ENCODE results near the gene HSPG2. TPM values are rescaled to one million over a fixed set of nuclear protein-coding genes. Genes with fewer than 3 reads are reported as not detected.
A peak's percentile ranks its signal among the peaks of the same experiment; 100 is the strongest.

Gene HSPG2
- total and polyA plus RNA-seq, 9 of the 15 experiments (the other 6 are each of a cell fraction or from before 2014, with no cell fraction given): 0.14 to 160 (median 15.7) TPM

GRCh38 chr1:21904704-21905520 lies 32.2 kb downstream of the HSPG2 start (continued):
- TF ChIP-seq ZNF407 (IDR thresholded peaks at IDR 0.05; ENCODE audit: low read depth): peak; percentile 79
- peak; percentile 99 for TF ChIP-seq HMBOX1 (IDR thresholded peaks at IDR 0.05)
- peak; percentile 87; the same call in 1 of the 2 replicates for TF ChIP-seq ESRRA (IDR thresholded peaks at IDR 0.05; ENCODE audit: borderline replicate concordance, low read depth)
- TF ChIP-seq HDAC6 (IDR thresholded peaks at IDR 0.05; ENCODE audit: low read depth, low read length): no peak
- TF ChIP-seq ZNF253 (CRISPR knock-in tag; conservative IDR thresholded peaks at IDR 0.05): no peak
- TF ChIP-seq PKNOX1 (IDR thresholded peaks at IDR 0.05): peak; percentile 87
- TF ChIP-seq NBN (IDR thresholded peaks at IDR 0.05; ENCODE audit: low read depth): peak; percentile 100
- TF ChIP-seq RBM34 (IDR thresholded peaks at IDR 0.05; ENCODE audit: borderline replicate concordance, insufficient read depth, low read length): no peak
- TF ChIP-seq JUND (IDR thresholded peaks at IDR 0.05; ENCODE audit: borderline replicate concordance, low read depth, low read length): peak; percentile 98
- peak; percentile 97; the same call in 2 of the 3 replicates for TF ChIP-seq JUND (tag; IDR thresholded peaks at IDR 0.05; ENCODE audit: borderline replicate concordance, low read depth, low read length)
- peak; percentile 55; the same call in 1 of the 2 replicates for TF ChIP-seq CEBPZ (IDR thresholded peaks at IDR 0.05; ENCODE audit: borderline replicate concordance, low read depth, low read length)
- no peak; the same call in 1 of the 2 replicates for TF ChIP-seq NFE2L1 (tag; IDR thresholded peaks at IDR 0.05; ENCODE audit: borderline replicate concordance, low read depth)
